ENCODE measurements around the gene ENTREP1.

The ENTREP1 gene

DNA sequence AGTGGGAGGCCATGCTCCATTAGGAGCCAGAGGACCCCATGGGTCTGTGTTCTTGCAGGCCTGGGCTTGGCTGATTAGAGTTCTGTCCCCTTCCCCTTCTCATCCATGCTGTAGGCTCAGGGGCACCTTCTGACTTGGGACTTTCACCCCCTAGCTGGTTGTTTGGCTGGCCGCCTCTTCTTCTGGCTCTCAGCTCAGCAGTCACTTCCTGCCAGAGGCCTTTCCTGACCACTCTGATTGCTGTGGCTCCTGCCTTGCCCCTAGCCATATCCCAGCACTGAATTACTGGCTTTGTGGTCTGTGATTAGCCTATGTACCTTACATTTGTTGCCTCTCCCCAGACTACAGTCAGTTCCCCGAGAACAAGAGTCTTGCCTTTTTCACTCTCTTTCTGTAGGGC lies 14.6 kb downstream of the ENTREP1 start:
- TF ChIP-seq SPI1 (IDR thresholded peaks at IDR 0.05; ENCODE audit: borderline replicate concordance, low read depth) (no peak), POLR2AphosphoS5 (IDR thresholded peaks at IDR 0.05; ENCODE audit: low read depth) (no peak), GABPA (IDR thresholded peaks at IDR 0.05; ENCODE audit: low read depth) (no peak)
- TF ChIP-seq, protein P1, sequence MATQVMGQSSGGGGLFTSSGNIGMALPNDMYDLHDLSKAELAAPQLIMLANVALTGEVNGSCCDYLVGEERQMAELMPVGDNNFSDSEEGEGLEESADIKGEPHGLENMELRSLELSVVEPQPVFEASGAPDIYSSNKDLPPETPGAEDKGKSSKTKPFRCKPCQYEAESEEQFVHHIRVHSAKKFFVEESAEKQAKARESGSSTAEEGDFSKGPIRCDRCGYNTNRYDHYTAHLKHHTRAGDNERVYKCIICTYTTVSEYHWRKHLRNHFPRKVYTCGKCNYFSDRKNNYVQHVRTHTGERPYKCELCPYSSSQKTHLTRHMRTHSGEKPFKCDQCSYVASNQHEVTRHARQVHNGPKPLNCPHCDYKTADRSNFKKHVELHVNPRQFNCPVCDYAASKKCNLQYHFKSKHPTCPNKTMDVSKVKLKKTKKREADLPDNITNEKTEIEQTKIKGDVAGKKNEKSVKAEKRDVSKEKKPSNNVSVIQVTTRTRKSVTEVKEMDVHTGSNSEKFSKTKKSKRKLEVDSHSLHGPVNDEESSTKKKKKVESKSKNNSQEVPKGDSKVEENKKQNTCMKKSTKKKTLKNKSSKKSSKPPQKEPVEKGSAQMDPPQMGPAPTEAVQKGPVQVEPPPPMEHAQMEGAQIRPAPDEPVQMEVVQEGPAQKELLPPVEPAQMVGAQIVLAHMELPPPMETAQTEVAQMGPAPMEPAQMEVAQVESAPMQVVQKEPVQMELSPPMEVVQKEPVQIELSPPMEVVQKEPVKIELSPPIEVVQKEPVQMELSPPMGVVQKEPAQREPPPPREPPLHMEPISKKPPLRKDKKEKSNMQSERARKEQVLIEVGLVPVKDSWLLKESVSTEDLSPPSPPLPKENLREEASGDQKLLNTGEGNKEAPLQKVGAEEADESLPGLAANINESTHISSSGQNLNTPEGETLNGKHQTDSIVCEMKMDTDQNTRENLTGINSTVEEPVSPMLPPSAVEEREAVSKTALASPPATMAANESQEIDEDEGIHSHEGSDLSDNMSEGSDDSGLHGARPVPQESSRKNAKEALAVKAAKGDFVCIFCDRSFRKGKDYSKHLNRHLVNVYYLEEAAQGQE (IDR thresholded peaks at IDR 0.05; ENCODE audit: insufficient replicate concordance, low read depth), result no peak
- TF ChIP-seq, protein P2, sequence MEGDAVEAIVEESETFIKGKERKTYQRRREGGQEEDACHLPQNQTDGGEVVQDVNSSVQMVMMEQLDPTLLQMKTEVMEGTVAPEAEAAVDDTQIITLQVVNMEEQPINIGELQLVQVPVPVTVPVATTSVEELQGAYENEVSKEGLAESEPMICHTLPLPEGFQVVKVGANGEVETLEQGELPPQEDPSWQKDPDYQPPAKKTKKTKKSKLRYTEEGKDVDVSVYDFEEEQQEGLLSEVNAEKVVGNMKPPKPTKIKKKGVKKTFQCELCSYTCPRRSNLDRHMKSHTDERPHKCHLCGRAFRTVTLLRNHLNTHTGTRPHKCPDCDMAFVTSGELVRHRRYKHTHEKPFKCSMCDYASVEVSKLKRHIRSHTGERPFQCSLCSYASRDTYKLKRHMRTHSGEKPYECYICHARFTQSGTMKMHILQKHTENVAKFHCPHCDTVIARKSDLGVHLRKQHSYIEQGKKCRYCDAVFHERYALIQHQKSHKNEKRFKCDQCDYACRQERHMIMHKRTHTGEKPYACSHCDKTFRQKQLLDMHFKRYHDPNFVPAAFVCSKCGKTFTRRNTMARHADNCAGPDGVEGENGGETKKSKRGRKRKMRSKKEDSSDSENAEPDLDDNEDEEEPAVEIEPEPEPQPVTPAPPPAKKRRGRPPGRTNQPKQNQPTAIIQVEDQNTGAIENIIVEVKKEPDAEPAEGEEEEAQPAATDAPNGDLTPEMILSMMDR (IDR thresholded peaks at IDR 0.05; ENCODE audit: insufficient read depth, low read length), result no peak
- Histone ChIP-seq H3K27ac (replicated peaks) (no peak overlapping the region), H3K4me3 (replicated peaks; ENCODE audit: insufficient read depth, low read length) (no peak overlapping the region), H3K27me3 (ENCODE audit: insufficient read depth, poor library complexity, severe bottlenecking) (no peaks in the 10 kb centered on the region)
- no peak for DNase-seq (ENCODE audit: low read depth in 1 of 2, low spot score in 1 of 2)

DNA sequence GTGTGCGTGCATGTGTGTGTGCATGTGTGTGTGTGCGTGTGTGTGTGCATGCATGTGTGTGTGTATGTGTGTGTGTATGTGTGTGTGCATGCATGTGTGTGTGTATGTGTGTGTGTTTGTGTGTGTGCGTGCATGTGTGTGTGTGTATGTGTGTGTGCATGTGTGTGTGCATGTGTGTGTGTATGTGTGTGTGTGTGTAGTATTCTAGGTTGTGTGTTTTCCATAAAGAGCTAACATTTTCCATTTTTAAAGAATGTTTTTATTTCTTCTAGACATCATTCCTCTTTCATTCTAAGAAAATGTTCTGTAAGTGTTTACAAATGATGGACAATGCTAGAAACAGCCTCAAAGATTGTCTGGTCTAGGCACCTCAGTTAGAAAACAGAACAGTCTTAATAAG lies 15.6 kb downstream of the ENTREP1 start:
- H3K4me3 ChIP-seq (replicated peaks; ENCODE audit: insufficient read depth, low read length), result no peak overlapping the region
- no peaks in the 10 kb centered on the region for H3K27me3 ChIP-seq (ENCODE audit: insufficient read depth, poor library complexity, severe bottlenecking)
- TF ChIP-seq, protein P1 (IDR thresholded peaks at IDR 0.05; ENCODE audit: insufficient replicate concordance, low read depth), result no peak
- no peak for TF ChIP-seq SPI1 (IDR thresholded peaks at IDR 0.05; ENCODE audit: borderline replicate concordance, low read depth)
- TF ChIP-seq POLR2AphosphoS5 (IDR thresholded peaks at IDR 0.05; ENCODE audit: low read depth), result no peak
- TF ChIP-seq, protein P2 (IDR thresholded peaks at IDR 0.05; ENCODE audit: insufficient read depth, low read length), result no peak
- TF ChIP-seq GABPA (IDR thresholded peaks at IDR 0.05; ENCODE audit: low read depth), result no peak
- H3K27ac ChIP-seq (replicated peaks), result no peak overlapping the region
- no peak for DNase-seq (ENCODE audit: low read depth in 1 of 2, low spot score in 1 of 2)

DNA sequence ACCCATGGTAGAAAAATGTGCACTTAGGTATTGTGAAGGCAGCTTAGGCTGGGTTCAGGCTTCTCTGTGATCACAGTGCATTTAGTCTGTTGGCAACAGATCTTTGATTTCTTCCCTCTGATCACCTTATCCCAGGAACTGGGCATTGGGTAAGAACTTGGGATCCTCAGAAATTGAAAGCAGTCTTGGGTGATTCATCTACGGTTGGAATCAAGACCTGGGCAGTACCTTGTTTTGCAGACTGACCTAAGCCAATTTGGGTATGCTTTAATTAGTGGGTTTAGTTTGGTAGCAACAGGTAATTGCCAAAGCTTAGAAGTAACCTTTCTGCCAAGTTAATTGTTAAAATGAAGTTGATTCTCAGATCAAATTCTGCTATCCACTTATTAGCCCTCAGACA lies 17.8 kb downstream of the ENTREP1 start:
- no peak overlapping the region for H3K4me3 ChIP-seq (replicated peaks; ENCODE audit: insufficient read depth, low read length)
- TF ChIP-seq POLR2AphosphoS5 (IDR thresholded peaks at IDR 0.05; ENCODE audit: low read depth) (no peak), SPI1 (IDR thresholded peaks at IDR 0.05; ENCODE audit: borderline replicate concordance, low read depth) (no peak)
- TF ChIP-seq, protein P2 (IDR thresholded peaks at IDR 0.05; ENCODE audit: insufficient read depth, low read length), result no peak
- TF ChIP-seq, protein P1 (IDR thresholded peaks at IDR 0.05; ENCODE audit: insufficient replicate concordance, low read depth), result no peak
- no peak for DNase-seq (ENCODE audit: low read depth in 1 of 2, low spot score in 1 of 2)
- no peaks in the 10 kb centered on the region for H3K27me3 ChIP-seq (ENCODE audit: insufficient read depth, poor library complexity, severe bottlenecking)
- H3K27ac ChIP-seq (replicated peaks), result no peak overlapping the region

Measured in HL-60 (cell line).